NCI-H2107 (cell line): ENCODE measurements around the gene PSMD4.
"Not testable (repeated sequence)": the region's sequence is repeated elsewhere in the genome, so short reads cannot be mapped to it uniquely, and the experiment has no call there.

Source experiments
- DNase-seq: peaks from one replicate; lab custom pipeline; 2025; lab: John Stamatoyannopoulos, UW

PSMD4 gene

DNA sequence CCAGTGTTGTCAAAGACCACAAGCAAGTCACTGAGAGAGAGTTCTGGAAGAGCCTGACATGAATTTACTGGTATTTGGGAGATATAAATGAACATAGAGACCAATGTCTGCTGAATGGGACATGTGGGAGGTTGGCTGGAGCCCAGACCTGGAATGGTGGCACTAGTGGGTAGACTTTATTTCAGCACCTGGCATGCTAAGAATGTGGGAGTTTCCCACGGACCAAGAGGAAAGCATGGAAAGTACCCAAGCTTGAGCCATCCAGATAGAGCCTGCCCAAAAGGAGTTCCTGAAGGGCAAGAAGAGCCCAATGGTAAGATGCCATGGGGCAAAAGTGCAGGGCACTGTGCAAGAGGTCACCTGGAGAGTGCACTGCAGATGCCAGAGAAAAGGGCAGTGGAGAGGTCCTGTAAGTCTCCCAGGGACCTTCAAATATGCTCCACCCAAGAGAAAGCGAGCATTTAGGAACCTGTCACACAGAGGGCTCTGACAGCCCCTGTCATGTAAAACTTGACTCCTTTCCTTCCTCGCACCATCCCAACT lies 19.5 kb downstream of the PSMD4 start:
- no peak for DNase-seq

DNA sequence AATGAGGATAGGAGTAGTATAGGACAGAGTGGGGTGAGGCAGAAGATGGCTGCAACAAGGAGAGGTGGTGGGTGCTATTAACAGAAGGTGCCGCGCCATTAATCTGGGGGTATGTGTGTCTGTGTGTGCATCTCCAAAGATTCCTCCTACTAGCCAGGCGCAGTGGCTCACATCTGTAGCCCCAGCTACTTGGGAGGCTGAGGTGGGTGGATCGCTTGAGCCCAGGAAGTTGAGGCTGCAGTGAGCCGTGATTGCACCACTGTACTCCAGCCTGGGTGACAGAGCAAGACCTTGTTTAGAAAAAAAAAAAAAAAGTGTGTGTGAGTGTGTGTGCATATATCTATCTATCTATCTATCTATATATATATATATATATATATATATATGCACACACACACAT lies 20.8 kb downstream of the PSMD4 start:
- DNase-seq = not testable (repeated sequence)

GRCh38 chr1:151277249-151277648 lies 22.7 kb downstream of the PSMD4 start:
- no peak for DNase-seq

GRCh38 chr1:151281225-151281968 lies 26.9 kb downstream of the PSMD4 start:
- peak; percentile 98 for DNase-seq

DNA sequence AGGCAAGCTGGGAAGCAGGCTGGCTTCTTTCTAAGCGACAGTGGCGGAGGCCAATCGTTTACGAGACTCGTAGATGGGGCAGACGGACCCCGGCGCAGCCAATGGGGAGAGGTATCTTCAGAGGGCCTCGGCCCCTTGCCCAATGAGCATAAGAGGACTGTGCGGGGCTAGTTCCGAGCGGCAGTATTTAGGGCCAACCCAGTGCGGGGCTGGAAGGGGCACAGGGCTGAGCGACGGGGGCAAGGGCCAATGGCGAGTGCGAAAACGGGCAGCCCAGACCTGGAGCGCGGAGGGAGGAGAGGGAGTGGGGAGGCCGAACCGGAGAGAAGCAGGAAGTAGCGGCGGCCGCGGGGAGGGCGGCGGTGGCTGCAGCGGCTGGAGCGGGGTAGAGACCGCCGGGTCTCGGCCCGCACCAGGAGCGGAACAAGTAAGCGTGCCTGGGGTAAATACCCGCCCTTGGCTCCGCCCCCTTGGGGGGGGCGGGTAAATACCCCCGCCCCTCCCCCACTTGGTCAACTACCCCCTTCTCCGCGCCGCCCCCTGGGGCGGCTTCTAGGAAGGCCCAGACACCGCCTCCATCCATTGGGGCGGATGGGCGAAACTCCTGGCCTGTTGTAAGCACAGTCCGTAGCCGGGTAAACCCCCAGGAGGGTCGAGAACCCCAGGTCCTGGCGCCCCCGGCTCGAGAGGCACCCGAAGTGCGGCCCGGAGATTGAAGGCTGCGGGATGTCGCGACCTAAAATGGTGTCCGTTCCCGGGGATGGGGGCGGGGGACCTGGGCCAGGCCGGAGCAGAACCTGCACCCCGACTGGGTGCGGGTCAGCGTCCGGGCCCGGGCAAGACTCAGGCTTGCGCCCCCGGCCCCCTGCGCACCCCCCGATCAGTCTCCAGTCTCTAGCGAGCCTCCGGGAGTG lies 27.7 kb downstream of the PSMD4 start, which contains the start of gene ZNF687:
Gene ZNF687, plus strand, starts transcription at position 331 of the 914 bp plus-strand sequence. CDS start 3,993 bp downstream, outside the sequence.
- DNase-seq = peak; percentile 99

DNA sequence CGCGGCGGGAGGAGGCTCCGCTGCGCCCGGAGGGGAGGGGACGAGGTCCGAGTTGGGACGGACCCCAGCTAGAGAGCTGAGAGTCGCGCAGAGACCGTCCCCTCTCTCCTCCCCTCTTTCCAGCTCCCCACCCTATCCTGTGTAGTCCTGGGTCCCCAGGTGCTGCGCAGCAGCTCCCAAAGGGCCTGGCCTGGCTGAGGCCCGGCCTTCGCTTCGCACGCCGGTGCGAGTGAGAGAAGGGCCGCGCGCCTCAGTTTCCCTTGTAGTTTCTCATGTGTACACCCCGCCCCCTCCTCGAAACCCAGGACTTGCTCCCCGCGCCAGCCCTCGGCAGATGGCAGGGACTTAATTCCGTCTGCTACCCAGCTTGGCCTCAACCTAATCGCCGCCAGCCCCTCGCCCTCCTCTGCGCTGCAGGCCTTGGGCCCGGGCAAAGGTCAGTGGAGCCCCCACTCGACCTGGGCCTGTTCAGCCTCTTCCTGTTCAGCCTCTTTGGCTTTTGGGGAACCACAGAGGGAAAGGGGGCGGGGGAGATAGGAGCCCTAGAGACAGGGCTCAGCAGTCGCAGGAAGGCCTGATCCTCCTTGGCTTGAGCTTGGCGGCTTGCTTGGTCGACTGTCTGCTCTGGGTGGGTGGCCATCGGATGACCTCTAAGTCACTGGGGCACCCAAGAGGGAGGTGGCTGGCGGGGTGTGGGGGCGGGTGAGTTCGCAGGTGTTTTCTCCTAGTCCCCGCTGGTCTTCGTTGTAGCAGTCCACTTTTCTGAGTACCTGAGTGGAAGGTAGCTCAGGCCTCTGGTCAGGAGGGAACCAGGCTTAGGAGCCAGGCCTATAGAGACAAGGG lies 28.6 kb downstream of the PSMD4 start:
- DNase-seq = no peak

DNA sequence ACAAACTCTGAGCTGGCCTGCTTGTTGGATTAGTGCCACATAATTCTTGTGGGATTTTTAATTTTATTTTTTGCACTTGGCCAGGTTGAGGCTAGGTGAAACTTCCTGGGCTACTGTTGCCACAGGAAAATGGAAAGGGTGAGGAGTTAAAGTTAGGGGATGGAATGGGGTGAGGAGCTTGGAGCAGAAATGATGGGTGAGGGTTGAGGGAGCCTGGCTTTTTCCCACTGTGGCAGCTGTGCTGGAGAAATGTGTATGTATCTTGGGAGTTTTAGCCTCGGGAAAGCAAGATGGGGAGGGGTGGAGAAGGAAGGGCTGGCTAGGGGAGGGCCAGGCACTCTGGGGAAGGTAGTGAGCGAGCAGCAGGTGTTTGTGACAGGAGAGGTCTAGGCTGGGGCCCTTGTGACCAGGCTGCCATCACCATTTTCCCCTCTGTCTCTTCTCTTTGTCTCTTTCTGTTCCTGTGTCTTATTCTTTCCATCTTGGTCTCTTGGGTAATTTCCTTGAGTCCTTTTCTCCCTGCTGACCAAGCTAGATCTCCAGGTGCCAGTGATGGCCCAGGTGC lies 29.6 kb downstream of the PSMD4 start:
- no peak for DNase-seq

GRCh38 chr1:151286619-151287340 lies 32.2 kb downstream of the PSMD4 start:
- DNase-seq = no peak

DNA sequence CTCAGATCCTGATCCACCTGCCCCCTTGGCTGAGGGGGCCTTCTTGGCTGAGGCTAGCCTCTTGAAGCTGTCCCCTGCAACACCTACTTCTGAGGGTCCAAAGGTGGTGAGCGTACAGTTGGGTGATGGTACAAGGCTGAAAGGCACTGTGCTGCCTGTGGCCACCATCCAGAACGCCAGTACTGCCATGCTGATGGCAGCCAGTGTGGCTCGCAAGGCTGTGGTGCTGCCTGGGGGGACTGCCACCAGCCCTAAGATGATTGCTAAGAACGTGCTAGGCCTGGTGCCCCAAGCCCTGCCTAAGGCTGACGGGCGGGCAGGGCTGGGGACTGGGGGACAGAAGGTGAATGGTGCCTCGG lies 32.8 kb downstream of the PSMD4 start:
- DNase-seq = no peak

DNA sequence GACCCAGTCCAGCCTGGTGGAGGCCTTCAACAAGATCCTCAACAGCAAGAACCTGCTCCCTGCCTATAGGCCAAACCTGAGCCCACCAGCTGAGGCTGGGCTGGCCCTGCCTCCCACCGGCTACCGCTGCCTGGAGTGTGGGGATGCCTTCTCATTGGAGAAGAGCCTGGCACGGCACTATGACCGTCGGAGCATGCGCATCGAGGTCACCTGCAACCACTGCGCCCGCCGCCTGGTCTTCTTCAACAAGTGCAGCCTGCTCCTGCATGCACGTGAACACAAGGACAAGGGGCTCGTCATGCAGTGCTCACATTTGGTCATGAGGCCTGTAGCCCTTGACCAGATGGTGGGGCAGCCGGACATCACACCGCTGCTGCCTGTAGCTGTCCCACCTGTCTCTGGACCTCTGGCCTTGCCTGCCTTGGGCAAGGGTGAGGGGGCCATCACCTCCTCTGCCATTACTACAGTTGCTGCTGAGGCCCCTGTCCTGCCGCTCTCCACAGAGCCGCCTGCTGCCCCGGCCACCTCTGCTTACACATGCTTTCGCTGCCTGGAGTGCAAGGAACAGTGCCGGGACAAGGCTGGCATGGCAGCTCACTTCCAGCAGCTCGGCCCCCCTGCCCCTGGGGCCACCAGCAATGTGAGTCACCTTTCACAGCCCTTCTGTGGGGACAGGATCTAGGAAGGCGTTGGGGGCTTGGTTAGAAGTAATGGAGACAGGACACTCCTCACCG lies 33.4 kb downstream of the PSMD4 start:
- DNase-seq = no peak

DNA sequence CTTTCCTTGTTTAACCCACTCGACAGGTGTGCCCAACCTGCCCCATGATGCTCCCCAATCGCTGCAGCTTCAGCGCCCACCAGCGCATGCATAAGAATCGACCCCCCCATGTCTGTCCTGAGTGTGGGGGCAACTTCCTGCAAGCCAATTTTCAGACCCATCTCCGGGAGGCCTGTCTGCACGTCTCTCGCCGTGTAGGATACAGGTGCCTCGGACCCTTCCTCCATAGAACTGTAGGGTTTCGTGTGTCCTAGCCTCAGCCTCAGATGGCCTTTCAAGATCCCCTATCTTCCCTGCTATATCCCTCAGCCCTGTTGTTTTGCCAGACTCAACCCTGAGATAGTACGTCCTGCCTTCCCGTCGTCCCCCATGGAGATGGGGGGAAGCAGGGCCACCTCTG lies 34.0 kb downstream of the PSMD4 start:
- DNase-seq = no peak

- no peak for DNase-seq
Measured at GRCh38 chr1:151289080-151289935, 34.8 kb downstream of the PSMD4 start.

DNA sequence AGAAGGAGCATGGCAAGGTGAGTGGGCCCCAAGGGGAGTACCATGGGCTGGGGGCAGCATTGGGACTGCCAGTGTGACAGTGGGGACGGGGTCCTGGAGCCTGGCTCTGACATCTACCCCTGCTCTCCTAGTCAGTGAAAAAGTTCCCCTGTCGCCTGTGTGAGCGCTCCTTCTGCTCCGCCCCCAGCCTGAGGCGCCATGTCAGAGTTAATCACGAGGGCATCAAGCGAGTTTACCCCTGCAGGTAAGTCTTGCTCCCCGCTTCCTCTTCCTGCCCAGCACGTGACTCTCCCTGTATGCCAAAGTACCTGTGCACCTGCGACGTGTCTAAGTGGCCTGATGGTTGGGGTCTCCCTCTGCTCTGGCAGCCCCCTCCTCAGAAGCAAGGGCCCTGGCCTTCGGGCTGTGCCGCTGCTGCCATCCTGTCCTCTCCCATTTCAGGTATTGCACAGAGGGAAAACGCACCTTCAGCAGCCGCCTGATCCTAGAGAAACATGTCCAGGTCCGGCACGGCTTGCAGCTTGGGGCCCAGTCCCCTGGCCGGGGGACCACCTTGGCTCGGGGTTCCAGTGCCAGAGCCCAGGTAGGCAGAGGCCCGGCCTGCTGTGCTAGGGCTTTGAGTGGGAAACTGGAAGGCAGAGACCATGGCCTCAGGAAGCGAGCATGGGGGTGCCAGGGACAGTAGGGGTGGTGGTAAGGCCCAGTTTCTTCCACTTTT lies 35.6 kb downstream of the PSMD4 start:
- no peak for DNase-seq

GRCh38 chr1:151290709-151291303 lies 36.3 kb downstream of the PSMD4 start:
- DNase-seq = no peak

- no peak for DNase-seq
Measured at GRCh38 chr1:151292207-151293030, 37.9 kb downstream of the PSMD4 start.

DNA sequence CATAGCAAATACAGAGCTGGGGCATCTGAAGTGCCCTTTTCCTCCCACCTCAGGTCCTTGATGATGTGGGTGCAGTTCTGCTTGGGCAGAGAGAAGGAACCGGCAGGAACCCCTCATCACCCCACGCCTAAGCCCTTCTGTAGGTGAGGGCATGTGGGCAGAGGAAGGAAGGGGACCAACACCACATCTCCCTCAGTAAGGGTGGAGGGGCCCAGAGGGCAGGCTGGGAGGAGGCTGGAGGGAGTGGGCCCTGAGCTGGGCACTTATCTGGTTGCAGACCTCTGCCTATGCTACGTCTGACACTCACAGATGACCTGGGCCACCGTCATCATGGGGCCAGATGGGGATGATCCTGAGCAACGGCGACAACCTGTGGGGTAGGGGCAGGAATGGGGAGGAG lies 38.6 kb downstream of the PSMD4 start:
- DNase-seq = no peak

DNA sequence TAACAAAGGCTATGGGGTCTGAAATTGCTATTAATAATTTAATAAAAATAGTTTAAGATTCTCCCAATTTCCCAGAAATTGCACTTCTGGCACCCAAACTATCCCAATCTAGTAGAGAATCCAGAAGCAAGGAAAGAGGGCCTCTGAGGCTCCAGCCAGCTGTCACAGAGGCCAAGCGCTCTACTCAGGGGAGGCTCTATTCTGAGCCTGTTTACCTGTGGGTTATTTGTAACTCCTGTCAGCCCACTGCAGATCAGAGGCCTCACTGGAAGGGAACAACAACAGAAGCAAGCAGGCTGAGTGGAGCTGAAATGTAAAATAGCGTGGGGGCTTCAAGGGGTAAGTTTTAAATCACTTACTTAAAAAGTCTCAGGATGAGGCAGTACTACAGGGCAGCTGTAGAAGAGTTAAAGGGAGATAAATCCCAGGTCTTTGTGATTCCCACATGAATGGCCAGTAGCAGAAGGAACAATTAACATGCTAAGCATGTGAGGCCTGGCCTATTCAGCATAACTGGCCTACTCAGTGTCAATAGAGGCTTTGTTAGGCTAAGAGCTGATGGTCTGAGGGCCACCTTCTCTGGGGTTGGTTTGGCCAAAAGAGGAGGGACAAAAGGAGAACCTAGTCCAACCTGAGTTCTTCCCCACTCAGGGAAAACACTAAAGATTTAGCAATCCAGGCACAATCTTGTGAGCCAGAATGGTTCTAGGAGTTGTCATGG lies 40.4 kb downstream of the PSMD4 start:
- DNase-seq = no peak
